ENCODE measurements around the gene ACTR10.
"Not testable (repeated sequence)": the region's sequence is repeated elsewhere in the genome, so short reads cannot be mapped to it uniquely, and the experiment has no call there.

The ACTR10 gene

DNA sequence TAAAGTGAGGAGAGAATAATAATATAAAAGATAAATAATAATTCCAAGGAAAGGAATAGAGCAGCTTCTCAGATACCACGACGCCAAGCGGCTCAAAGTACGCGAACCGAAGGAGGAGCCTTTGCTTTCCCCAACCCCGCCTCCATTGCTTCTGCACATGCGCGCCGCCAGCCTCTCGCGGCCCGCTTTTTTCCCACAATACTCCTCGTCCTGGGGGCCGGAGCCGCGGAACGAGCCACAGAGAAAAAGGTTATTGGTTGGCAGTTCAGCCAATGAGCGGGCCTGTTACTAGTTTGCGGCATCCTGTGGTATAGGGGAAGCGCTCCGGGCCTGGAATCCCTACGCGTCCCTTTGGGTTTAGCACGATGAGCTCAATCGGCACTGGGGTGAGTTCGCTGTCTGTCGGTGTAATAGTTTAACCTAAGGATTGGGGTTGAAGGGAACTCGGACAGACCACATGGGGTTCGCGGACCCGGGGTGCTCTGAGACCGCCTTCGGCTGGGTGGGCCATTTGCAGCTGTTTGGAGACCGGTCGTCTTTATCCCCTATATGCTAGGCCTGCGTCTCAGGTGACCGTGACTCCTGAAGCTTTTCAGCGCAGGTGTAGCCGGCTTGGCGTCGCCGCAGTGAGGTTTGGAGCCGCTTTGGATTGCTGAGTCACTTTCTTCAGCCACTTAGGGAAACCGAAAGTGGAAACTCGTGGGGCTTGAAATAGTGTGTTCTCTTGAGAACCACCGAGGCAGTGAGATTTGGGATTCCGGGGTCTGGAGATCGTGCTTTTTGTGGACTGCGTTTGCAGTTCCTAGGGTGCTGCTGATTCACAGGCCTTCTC lies 44.8 kb downstream of the ACTR10 start, which contains the start of gene PSMA3:
Gene PSMA3, plus strand, starts transcription at position 288 of the 832 bp plus-strand sequence. Its CDS starts 78 bp downstream, at position 366.
- Mint-ChIP-seq H3K9me3 (no peaks in the 10 kb centered on the region), H3K27me3 (ENCODE audit: low read depth) (peaks cover 1% of the 10 kb centered on the region), H3K27ac (peak within 1 kb of the TSS; percentile 98 to 99 (median 99)), H3K36me3 (ENCODE audit: low read depth) (peaks cover 8% of the 10 kb centered on the region), H3K4me1 (peaks cover 50% of the 10 kb centered on the region), H3K4me3 (peak within 1 kb of the TSS; percentile 98 to 99 (median 98))
- TF ChIP-seq CTCF (IDR thresholded peaks at IDR 0.05; ENCODE audit: unreplicated experiment in 3 of 3) = no peak

GRCh38 chr14:58245562-58245961 lies 45.6 kb downstream of the ACTR10 start:
- no peak for TF ChIP-seq CTCF (IDR thresholded peaks at IDR 0.05; ENCODE audit: unreplicated experiment in 3 of 3)
- peaks cover 13% of the 10 kb centered on the region for H3K36me3 Mint-ChIP-seq (ENCODE audit: low read depth)

DNA sequence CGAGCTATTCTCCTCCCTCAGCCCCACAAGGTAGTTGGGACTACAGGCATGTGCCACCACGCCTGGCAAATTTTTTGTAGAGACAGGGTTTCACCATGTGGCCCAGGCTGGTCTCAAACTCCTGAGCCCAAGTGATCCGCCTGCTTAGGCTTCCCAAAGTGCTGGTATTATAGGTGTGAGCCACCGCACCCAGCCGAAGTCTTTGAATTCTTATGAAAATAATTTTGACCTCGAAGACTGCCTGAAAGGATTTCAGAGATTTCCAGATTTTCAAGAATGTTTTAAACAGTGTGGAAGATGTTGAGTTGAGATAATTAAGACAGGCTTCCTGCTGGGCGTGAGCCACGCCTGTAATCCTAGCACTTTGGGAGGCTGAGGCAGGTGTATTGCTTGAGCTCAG lies 49.7 kb downstream of the ACTR10 start:
- peaks cover 26% of the 10 kb centered on the region for H3K4me1 Mint-ChIP-seq
- no peak for TF ChIP-seq CTCF (IDR thresholded peaks at IDR 0.05; ENCODE audit: unreplicated experiment in 3 of 3)
- no peak overlapping the region for H3K4me3 Mint-ChIP-seq
- H3K27me3 Mint-ChIP-seq (ENCODE audit: low read depth) = no peaks in the 10 kb centered on the region
- peaks cover 31% of the 10 kb centered on the region for H3K36me3 Mint-ChIP-seq (ENCODE audit: low read depth)
- no peaks in the 10 kb centered on the region for H3K9me3 Mint-ChIP-seq
- H3K27ac Mint-ChIP-seq = no peak overlapping the region

More at GRCh38 chr14:58245562-58245961, 45.6 kb downstream of the ACTR10 start:
- Mint-ChIP-seq H3K27ac (peak overlapping the region; percentile 98 to 99 (median 99)), H3K4me3 (peak overlapping the region; percentile 98 to 99 (median 98)), H3K27me3 (ENCODE audit: low read depth) (no peaks in the 10 kb centered on the region), H3K9me3 (no peaks in the 10 kb centered on the region), H3K4me1 (peaks cover 44% of the 10 kb centered on the region)

- Mint-ChIP-seq H3K36me3 (ENCODE audit: low read depth) (peaks cover 33% of the 10 kb centered on the region), H3K4me1 (no peaks in the 10 kb centered on the region), H3K27me3 (ENCODE audit: low read depth) (no peaks in the 10 kb centered on the region), H3K4me3 (no peak overlapping the region), H3K27ac (no peak overlapping the region), H3K9me3 (no peaks in the 10 kb centered on the region)
- TF ChIP-seq CTCF (IDR thresholded peaks at IDR 0.05; ENCODE audit: unreplicated experiment in 3 of 3) = no peak
Measured at GRCh38 chr14:58258156-58258555, 58.2 kb downstream of the ACTR10 start.

DNA sequence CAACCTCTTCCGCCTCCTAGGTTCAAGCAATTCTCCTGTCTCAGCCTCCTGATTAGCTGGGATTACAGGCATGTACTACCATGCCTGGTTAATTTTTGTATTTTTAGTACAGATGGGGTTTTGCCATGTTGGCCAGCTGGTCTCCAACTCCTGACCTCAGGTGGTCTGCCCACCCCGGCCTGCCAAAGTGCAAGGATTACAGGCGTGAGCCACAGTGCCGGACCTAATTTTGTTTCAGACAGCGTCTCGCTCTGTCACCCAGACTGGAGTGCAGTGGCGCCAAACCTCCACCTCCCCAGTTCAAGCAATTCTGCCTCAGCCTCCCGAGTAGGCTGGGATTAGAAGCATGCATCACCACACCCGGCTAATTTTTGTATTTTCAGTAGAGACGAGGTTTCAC lies 62.1 kb downstream of the ACTR10 start:
- peaks cover 46% of the 10 kb centered on the region for H3K36me3 Mint-ChIP-seq (ENCODE audit: low read depth)
- not testable (repeated sequence) for H3K27me3 Mint-ChIP-seq (ENCODE audit: low read depth); H3K4me1 Mint-ChIP-seq; H3K9me3 Mint-ChIP-seq; H3K4me3 Mint-ChIP-seq; H3K27ac Mint-ChIP-seq

GRCh38 chr14:58265401-58265800 lies 65.5 kb downstream of the ACTR10 start:
- Mint-ChIP-seq H3K9me3 (no peaks in the 10 kb centered on the region), H3K27ac (peak overlapping the region in 1 of 3 experiments; percentile 57), H3K27me3 (ENCODE audit: low read depth) (no peaks in the 10 kb centered on the region), H3K36me3 (ENCODE audit: low read depth) (peaks cover 52% of the 10 kb centered on the region), H3K4me1 (no peaks in the 10 kb centered on the region), H3K4me3 (no peak overlapping the region)
- TF ChIP-seq CTCF (IDR thresholded peaks at IDR 0.05; ENCODE audit: unreplicated experiment in 3 of 3) = no peak
